ENCODE measurements around the gene FOXQ1. TPM values are rescaled to one million over a fixed set of nuclear protein-coding genes. Genes with fewer than 3 reads are reported as not detected.
"Not testable (repeated sequence)": the region's sequence is repeated elsewhere in the genome, so short reads cannot be mapped to it uniquely, and the experiment has no call there.

FOXQ1 gene
- total RNA-seq, 1 donor from 2014 or later = not detected

GRCh38 chr6:1315560-1316386 is 3.9 kb downstream of the FOXQ1 start:
- ATAC-seq (ENCODE audit: poor library complexity) = no peak
- no peak for DNase-seq
- intact Hi-C loops (cut with DNase I) = no loop called here

DNA sequence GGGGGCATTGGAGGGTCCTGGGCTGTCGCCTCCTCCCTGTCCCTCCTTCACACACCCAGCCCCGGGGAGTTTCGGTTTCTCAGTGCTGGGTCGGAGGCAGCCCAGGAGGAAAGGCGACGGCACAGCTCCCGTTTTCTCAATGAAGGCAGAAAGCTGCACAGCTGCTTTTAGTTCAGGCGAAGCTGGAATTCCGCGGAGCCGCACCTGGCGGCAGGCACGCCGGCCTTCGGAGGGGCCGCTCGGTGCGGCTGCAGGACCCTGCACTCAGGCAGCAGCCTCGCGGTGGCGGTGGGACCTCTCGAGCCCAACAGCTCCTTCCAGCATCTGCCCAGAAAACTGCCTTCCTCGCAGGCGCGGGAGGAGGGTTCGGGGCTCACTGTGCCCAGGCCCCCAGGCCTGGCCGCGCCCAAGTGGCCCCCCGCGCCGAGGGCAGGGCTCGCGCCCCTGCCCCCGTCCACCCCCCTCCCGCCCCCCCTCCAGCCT is 4.6 kb downstream of the FOXQ1 start:
- ATAC-seq (ENCODE audit: poor library complexity) (no peak), DNase-seq (no peak)
- intact Hi-C loops (cut with DNase I) = no loop called here

DNA sequence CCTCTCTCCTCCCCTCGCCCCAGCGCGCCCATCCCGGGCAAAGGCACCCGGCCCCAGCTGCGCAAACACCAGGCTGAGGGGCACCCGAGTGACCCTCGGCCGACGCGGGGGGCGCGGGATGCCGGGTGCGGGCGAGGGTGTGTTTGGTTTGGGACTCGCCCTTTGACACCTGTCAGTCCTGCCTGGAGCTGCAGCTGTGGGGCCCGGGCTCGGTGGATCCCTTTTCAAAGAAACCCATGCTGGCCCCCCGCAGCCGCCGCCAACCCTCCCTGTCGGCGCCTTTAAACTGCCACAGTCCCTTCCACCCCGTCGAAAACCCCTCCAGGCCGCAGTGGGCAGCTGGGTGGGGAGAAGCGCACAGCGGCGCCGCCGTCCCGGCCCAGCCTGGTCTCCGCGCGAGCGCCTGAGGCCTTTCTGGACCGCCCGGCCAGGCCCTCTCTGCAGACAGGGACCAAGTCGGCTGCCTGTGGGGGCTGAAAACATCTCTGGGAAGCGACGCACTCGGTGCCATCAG is 5.5 kb downstream of the FOXQ1 start:
- DNase-seq (no peak), ATAC-seq (ENCODE audit: poor library complexity) (no peak)
- intact Hi-C loops (cut with DNase I) = no loop called here

DNA sequence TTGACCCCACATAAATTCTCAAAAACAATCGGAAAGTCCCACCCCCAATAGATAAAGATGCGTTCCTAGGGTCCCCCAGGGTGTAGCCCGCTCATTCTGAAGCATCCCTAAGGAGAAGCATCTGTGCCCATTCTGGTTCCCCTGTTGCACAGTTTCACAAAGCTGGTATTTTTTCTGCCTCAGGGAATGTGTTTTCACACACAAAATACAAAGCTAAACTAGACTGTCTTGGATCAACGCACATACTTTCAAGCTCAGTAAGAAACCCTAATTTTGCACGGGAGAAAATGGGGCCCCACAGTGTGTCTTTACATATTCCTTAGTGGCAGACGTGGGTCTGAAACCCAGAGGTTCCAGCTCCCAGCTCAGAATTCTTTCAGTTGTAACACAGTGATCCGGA is 6.1 kb downstream of the FOXQ1 start:
- ATAC-seq (ENCODE audit: poor library complexity) (no peak), DNase-seq (no peak)
- intact Hi-C loops (cut with DNase I) = no loop called here

DNA sequence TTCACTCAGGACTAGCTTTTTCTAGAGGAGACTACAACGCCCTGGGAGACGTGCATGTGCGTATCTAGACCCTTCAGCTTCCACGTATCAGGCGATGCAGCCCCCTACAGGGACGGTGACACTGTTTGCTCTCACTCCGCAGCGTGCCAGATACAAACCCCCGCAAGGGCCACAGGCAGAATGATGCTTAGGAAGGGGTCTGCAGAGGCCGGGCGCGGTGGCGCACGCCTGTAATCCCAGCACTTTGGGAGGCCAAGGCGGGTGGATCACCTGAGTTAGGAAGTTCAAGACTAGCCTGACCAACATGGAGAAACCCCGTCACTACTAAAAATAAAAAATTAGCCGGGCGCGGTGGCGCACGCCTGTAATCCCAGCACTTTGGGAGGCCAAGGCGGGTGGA is 6.7 kb downstream of the FOXQ1 start:
- not testable (repeated sequence) for ATAC-seq (ENCODE audit: poor library complexity)

DNA sequence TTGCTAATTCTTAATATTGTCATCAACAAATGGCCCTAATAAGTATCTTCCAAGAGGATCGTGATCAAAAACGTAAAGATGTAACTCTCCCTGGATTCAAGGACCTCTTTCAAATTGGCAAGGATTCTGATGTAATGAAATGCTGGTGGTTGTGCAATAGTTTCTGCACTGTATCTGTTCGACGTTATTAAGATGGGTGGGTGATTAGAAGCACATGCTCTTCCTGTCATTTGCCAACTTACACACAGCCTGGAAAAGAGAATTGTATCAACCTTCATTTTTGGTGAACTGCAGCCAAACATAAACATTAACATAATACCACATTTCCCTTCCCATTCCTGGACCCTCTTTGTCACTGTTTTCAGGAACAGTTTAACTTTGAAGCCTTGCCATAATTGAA is 9.8 kb downstream of the FOXQ1 start:
- intact Hi-C loops (cut with DNase I) = no loop called here
- DNase-seq (no peak), ATAC-seq (ENCODE audit: poor library complexity) (peak; percentile 79)

More for the DNA sequence above, 6.7 kb downstream of the FOXQ1 start:
- intact Hi-C loops (cut with DNase I); DNase-seq: not testable (repeated sequence)

DNA sequence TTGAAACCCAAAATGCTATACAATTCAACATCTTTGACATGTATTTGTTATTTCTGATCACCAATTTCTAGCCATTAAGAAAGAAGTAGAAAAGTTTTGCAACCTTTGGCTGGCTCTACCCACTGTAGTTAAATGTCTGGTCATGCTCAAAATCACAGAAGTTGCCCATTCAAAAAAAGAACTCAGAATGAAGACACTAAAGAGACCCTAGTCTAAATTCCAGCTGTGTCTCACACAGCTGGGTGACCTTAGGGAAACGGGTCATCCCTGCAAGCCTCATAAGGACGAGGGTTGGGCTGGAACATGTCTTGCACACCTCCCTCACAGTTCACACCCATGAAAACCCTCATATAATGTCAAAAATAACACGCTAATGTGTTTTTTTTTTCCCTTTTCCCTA is 10.3 kb downstream of the FOXQ1 start:
- no peak for DNase-seq
- ATAC-seq (ENCODE audit: poor library complexity) = no peak
- intact Hi-C loops (cut with DNase I) = no loop called here

GRCh38 chr6:1322696-1323219 is 10.9 kb downstream of the FOXQ1 start:
- intact Hi-C loops (cut with DNase I) = no loop called here
- DNase-seq (no peak), ATAC-seq (ENCODE audit: poor library complexity) (peak; percentile 86)

DNA sequence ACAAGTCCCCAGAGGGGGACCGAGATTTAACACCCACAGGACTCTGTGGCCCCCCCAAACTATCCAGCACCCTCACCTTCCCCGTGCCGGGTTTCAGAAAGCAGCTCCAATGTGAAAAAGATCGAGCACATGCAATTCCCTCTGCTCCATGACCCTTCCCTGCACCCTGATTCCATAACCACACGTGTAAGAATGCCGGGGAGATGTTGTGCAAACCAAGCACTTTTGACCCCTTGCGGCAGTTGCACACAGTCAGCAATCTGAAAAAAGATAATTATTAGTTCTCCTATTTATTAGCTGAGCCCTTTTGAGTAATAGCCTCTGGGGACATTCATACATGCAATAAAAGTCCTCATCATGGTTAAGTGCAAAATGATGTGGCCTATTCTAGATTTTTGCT is 13.0 kb downstream of the FOXQ1 start:
- DNase-seq = no peak
- ATAC-seq (ENCODE audit: poor library complexity) = no peak
- intact Hi-C loops (cut with DNase I) = no loop called here

- peak; percentile 38 for ATAC-seq (ENCODE audit: poor library complexity)
- no peak for DNase-seq
- intact Hi-C loops (cut with DNase I) = no loop called here
These were observed 13.8 kb downstream of the FOXQ1 start for GRCh38 chr6:1325461-1326309.

DNA sequence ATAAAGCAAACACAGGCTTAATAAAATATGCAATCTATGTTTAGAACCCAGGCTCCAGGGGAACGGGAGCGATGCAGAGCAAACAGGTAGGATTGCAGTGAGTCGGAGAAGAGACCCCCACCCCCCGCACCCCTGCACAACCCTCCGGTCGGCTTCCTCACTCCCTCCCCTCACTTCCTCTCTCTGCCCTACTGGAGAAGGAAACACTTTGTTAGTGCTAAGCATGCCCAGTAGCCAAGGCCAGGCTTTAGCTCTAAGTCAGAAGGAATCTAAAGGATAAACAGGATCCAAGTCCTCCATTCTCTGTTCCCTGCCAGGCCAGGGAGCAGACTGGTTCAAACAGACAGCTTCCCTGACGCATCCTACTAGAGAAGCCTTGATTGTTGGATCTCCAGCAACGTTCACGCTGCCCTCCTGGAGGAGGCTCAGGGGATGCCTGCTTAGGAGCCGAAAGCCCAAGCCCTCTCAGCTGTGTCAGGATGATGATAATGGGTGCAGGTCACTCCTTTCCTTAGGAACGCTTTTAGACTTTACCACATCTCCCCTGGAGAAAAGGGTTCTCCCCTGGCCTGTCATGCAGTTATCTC is 14.7 kb downstream of the FOXQ1 start:
- no peak for DNase-seq
- no peak for ATAC-seq (ENCODE audit: poor library complexity)
- intact Hi-C loops (cut with DNase I) = no loop called here

GRCh38 chr6:1327630-1328029 is 15.7 kb downstream of the FOXQ1 start:
- no peak for DNase-seq
- intact Hi-C loops (cut with DNase I) = no loop called here
- no peak for ATAC-seq (ENCODE audit: poor library complexity)

GRCh38 chr6:1328129-1328800 is 16.4 kb downstream of the FOXQ1 start:
- intact Hi-C loops (cut with DNase I) = no loop called here
- DNase-seq (no peak), ATAC-seq (ENCODE audit: poor library complexity) (no peak)

DNA sequence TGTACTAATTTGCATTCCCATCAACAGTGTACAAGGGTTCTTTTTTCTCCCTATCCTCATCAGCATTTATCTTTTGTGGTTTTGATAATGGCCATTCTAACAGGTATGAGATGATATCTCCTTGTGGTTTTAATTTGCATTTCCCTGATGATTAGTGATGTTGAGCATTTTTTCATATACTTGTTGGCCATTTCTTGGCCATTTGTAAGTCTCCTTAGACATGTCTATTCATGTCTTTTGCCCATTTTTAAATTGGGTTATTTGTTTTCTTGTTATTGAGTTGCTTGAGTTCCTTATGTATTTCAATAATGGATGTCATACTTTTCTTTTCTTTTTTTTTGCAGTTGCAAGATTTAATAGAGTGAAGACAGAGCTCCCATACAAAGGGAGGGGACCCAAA is 17.8 kb downstream of the FOXQ1 start:
- DNase-seq = no peak
- no peak for ATAC-seq (ENCODE audit: poor library complexity)
- intact Hi-C loops (cut with DNase I) = no loop called here

GRCh38 chr6:1334684-1335083 is 22.8 kb downstream of the FOXQ1 start:
- intact Hi-C loops (cut with DNase I) = no loop called here
- ATAC-seq (ENCODE audit: poor library complexity) = no peak

DNA sequence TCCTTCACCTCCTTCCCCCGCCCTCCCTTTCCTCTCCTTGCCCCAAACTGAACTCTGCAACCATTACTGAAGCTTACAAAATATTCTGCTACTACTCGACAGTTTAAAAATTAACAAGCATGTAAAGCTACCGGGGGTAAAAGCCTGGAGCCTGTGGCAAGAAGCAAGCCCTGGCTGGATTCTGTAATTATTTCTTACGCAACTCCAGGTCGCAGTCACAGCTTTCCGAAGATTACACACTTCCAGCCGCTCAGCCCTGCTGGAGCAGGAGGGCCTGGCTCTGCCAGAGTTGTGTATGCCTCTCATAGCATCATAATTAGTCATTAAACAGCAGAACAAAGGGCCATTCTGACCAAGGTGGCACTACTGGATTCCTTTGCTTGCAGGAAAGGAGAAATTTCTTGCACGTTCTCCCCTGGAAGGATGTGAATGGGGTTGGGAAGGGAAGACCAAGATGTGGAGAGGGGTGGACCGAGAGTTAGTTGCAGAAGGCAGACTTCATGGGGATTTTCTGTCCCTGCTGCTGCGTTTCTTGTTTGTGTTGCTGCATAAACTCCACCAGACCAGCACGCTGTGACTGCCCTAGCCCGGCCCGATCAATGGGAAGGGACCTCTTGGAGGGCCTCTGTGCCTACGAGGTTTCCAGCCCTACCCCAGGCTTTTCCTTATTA is 23.6 kb downstream of the FOXQ1 start:
- DNase-seq = peak; percentile 57
- intact Hi-C loops (cut with DNase I) = no loop called here
- peak; percentile 95 for ATAC-seq (ENCODE audit: poor library complexity)

More at GRCh38 chr6:1334684-1335083, 22.8 kb downstream of the FOXQ1 start:
- DNase-seq = no peak

DNA sequence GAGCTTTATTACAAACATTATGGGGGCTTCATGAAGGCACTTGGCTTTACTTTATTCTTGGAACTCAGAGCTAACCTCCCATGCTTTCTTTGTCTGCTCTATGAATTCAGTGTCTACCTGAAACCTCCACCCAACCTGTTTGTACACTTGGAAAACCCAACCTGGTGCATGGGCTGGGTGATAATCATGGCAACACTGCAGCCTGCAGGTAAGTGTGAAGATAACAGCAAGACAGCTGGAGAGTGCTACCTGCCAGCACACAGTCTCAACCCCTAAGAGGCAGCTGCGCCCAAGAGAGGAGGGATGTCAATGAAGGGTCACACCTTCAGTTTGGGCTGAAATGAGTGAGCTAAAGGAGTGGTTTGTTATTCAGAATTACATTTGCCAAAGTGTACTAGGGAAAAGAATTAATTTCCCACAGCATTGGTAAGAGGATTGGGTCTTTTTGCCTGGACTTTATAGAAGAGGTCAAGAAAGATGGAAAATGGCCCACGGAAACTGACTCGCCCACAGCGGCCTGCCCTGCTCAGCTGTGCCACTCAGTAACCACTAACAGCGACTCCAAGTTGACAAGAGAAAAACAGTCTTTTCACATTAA is 24.4 kb downstream of the FOXQ1 start:
- DNase-seq (no peak), ATAC-seq (ENCODE audit: poor library complexity) (no peak)
- intact Hi-C loops (cut with DNase I) = no loop called here

GRCh38 chr6:1337791-1338190 is 25.9 kb downstream of the FOXQ1 start:
- intact Hi-C loops (cut with DNase I) = no loop called here
- ATAC-seq (ENCODE audit: poor library complexity) = no peak
- DNase-seq = no peak

All from Right ventricle myocardium superior (tissue), 1 donor.